GM19324 (cell line): ENCODE results near the gene PERM1.
"Not testable (repeated sequence)": the region's sequence is repeated elsewhere in the genome, so short reads cannot be mapped to it uniquely, and the experiment has no call there.

Experiments used
- ATAC-seq: cut with Tn5 transposase; IDR thresholded peaks from one replicate; pipeline ENCODE4 v1.9.1; 2021; ENCODE audit warnings: mild to moderate bottlenecking, moderate library complexity; ENCODE audit not compliant: unreplicated experiment, low FRiP score

Gene PERM1

DNA sequence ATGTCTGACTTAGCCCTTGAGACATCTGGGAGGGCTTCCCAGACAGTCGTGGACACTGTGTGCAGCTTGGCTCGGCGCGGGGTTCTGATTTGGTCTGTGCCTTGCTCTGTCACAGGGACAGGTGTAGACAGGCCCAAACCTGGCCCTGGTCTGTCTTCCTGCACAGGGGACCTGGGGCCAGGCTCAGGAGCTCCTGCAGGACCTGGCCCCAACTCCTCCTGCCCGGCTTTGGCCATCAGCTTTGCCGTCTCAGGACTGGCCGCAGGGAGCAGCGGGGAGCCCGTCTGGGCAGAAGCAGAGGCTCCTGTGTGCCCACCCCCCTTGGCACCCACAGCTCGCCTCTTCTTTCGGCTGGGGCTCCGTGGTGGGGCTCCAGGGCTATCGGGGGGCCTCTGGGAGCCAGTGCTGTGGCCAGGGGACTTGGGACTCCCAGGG lies 1.7 kb downstream of the PERM1 start:
- no peak for ATAC-seq

DNA sequence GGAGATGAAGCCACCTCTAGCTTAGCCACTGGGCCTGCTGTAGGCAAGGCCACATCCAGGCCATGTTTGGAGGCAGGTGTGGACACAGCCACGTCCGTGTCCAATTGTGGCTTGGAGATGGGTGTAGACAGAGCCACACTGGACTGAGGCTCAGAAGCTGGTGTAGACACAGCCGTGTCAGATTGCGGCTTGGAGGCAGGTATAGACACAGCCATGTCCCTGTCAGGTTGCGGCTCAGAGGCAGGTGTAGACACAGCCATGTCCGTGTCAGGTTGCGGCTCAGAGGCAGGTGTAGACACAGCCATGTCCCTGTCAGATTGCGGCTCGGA lies 2.2 kb downstream of the PERM1 start:
- ATAC-seq, result no peak

DNA sequence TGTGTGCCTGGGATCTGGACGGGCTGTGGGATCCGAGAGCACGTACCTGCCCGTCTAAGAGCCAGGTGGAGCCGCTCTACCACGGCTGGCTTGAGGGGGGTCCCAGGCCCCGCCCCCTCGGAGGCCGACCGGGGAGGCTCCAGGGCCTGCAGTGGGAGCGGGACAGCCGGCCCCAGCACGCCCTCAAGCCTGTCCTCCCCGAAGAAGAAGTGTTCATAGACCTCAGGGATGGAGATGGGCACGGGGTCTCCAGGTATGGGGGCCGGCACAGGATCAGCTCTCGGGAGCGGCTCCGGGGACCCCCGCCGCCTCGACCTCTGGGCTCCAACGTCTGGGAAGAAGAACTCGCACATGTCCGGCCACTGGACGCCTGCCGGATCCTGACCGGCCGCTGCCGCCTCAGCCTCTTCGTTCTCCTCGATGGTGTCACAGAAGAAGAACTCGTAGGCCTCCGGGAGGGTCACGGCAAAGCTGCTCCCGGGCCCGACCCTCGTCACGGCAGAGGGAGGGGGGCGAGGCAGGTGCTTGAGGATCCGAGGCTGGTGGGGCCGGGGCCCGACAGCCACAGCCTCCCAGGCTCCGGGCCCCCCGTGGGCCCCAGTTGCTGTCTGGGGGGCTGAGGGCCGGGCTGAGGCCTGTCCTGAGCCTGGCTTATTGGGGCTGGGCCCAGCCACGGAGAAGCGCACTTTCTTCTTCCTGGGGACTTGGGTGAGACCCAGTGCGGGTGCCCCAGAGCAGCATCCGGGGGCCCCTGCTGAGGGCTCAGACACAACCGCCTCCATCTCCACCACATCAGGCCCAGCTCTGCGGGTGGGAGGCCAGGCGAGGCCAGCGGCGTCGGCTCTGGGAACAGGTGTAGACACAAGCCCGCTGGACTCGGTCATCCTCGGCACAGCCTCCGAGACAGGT lies 2.8 kb downstream of the PERM1 start:
- no peak for ATAC-seq

DNA sequence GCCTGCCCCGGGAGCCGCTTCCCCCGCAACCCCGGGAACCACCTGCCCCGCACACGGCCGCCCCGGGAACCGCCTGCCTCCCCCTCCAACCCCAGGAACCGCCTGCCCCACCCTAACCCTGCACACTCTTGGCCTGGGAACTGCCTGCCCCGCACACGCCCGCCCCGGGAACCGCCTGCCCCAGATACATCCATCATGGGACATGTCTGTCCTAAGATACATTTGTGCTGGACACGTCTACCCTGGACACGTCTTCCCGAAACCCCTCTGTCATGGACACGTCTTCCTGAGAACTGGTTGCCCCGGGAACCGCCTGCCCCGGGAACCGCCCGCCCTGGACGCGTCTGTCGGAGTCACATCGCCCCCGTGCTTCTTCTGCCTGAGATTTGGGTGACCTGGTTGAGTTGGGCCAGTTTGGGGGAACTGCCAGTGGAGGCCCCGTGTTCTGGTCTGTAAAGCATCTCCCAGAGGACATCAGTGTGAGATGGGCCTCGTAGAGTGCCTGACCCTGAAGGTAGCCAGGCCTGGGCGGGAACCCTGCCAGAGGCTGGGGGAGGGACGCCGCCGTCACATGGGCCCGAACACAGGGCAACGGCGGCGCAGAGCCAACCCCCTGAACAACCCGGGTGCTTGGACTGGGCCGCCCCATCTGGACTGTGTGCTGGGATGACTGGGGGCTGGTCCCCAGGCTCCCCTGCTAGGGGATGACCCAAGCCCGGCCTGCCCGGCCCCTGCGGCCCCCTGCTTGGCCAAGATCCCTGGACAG lies 3.6 kb downstream of the PERM1 start:
- no peak for ATAC-seq

DNA sequence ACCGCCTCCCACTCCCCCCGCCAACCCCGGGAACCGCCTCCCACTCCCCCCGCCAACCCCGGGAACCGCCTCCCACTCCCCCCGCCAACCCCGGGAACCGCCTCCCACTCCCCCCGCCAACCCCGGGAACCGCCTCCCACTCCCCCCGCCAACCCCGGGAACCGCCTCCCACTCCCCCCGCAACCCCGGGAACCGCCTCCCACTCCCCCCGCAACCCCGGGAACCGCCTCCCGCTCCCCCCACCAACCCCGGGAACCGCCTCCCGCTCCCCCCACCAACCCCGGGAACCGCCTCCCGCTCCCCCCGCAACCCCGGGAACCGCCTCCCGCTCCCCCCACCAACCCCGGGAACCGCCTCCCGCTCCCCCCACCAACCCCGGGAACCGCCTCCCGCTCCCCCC lies 5.1 kb downstream of the PERM1 start:
- ATAC-seq, result not testable (repeated sequence)

DNA sequence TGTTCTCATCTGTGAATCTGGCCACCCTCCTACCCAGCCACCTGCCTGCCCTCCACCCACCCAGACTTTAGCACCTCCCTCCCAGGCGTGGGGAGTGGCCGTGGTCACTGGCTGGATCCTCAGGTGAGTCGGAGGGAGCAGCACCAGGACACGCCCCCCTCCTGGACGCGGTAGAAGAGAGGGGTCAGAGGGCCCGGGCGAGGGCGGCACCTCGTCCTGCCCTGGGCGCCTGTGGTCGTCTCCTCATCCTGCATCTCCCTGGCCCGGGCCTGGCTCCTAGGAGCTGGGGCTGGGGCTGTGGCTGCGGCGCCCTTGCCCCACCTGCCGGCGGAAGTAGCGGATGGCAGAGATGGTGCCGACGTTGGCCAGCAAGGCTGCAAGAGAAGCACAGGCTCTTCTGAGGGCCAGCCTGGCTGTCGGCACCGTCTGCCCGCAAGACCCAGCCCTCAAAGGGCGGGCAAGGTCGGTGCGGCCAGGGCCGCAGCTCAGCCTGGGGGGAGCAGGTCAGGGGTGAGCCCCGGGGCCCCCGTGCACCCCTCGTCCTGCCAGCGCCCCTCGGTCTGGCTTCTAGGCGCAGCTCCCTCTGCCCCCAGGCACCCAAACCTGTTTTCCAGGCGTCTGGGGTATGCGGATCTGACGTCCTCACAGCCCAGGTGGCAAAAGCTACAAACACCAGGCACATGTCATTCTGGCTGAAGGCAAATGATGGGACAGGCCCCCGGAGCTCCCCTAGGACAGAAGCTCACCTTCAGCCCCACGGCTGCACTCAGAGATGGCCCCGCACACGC lies 5.8 kb downstream of the PERM1 start:
- ATAC-seq, result peak; percentile 45

DNA sequence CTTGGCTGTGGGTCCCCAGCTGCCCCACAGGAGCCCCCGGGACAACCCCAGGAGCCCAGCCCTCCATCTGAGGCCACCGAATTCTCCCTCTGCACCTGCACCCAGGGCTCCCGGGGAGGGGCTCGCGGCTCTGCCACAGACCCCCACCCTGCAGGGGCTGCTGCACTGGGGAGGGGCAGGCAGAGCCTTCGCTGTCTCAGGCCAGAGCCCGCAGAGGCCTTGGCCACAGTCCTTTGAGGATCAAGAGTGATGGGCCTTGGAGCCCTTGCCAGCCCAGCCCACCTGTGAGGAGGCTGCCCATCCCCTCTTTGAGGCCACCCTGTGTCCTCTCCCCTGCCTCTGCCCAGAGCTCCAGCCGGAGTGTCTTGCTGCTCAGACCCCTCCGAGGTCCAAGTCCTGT lies 6.5 kb downstream of the PERM1 start:
- ATAC-seq, result no peak

DNA sequence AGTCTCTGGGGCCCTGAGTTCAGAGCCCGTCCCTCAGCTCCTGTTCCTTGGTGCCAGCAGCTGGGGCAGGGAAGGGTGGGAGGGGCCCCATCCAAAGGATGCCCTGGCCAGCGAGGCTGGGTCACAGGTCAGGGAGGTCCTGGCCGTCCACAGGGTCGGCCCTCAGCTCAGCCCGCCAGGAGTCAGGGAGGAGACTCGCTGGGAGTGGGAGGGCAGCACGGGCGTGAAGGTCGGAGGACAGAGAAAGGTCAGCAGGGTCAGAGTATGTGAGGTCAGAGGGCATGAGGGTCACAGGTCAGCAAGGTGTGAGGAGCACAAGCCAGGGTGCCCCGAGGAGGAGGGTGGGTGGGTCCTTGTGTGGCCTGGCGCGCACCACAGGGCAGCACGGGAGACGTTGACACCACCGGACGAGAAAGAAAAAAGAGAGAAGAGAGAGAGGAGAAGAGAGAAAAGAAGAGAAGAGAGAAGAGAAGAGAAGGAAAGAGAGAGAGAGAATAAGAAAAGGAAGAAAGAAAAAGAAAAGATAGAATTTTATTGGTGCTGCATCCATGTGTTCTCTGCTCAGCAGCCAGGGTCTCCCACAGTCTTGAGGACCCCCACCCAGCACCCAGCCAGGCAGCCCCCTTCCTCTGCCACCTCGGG lies 7.1 kb downstream of the PERM1 start:
- no peak for ATAC-seq

DNA sequence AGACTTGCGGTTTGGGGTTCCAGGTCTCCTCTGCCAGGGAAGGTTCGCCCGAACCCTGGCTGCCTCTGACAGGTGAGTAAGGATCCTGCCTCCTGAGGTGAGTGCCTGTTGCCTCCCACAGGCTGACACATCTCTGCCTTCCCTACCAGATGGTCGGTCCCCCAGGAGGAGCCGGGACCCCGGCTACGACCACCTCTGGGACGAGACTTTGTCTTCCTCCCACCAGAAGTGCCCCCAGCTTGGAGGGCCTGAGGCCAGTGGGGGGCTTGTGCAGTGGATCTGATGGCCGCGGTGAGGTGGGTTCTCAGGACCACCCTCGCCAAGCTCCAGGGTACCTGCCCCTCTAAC lies 7.6 kb downstream of the PERM1 start:
- no peak for ATAC-seq

DNA sequence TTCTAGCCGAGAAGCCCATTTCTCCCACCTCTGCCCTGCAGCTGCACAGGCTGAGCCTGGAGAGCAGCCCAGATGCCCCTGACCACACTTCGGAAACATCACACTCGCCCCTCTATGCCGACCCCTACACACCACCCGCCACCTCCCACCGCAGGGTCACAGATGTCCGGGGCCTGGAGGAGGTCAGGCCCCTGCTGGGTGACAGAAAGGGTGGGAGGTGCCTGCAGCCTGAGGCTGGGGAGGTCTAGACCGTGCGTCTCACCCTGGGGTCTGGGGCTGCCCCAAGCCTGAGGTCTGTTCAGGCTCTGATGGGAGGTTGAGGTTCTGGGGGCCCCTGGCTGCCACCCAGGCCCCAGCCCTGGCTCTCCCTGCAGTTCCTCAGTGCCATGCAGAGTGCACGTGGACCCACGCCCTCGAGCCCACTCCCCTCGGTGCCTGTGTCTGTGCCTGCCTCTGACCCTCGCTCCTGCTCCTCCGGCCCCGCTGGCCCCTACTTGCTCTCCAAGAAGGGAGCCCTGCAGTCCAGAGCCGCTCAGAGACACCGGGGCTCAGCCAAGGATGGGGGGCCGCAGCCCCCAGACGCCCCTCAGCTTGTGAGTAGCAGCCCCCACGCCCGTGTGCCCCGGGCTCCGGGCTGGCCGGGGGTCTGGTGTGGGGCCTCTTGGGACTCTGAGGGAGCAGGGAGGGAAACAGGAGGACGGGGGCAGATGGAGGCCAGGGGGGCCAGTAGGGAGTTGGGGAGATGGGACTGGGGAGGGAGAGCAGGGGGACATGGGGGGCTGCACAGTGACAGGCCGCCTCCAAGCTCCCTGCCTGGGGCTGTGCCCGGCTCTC lies 8.2 kb downstream of the PERM1 start:
- ATAC-seq, result no peak

DNA sequence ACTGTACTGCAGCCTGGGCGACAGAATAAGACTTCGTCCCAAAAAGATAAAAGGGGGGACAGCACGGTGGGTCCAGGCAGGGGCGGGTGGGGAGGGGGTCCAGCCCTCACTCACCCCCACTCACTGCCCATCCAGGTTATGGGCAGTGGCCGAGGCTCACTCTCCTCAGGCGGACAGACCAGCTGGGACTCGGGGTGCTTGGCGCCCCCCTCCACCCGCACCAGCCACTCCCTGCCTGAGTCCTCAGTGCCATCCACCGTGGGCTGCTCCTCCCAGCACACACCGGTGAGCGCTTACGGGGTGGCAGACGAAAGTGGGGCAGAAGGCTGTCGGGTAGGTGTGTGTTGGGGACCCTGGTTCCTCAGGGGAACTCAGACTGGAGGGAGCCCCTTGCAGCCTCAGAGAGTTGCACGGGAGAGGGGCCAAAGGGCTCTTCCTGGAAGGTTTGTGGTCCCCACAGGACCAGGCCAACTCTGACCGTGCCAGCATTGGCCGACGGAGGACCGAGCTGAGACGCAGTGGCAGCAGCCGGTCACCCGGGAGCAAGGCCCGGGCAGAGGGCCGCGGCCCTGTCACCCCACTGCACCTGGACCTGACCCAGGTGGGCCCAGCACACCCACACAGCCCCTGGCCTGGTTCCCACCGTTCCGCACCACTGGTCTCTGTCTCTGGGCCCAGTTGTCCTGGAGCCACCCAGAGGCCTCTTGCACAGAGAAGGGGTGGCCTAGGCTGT lies 9.0 kb downstream of the PERM1 start:
- no peak for ATAC-seq

DNA sequence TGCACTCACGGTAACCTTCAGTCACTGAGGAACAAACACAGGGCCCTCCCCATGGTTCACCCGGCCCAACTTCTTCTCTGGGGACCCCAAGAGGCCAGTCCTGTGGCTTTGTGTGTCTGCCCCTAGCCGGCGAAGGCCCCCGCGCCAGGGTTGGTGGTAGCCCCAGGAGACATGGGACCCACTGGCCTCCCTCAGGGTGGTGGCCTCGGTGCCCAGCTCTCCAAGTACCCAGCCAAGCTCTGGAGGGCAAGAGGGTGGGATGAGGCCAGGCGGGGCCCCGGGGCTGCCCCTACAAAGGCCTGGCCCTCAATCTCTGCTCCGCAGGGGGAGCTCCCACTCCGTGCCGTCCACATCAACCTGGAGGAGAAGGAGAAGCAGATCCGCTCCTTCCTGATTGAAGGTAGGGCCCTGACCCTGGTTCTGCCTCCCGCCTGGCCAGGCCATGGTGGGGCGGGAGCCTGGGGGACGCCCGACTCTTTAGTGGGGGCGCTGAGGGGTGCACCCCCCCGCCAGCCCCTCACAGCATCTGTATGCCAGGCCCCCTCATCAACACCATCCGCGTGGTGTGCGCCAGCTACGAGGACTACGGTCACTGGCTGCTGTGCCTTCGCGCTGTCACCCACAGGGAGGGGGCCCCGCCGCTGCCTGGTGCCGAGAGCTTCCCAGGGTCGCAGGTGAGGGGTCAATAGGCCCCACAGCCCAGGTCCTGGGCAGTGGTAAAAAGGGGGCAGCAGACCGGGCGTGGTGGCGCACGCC lies 10.0 kb downstream of the PERM1 start:
- ATAC-seq, result no peak

DNA sequence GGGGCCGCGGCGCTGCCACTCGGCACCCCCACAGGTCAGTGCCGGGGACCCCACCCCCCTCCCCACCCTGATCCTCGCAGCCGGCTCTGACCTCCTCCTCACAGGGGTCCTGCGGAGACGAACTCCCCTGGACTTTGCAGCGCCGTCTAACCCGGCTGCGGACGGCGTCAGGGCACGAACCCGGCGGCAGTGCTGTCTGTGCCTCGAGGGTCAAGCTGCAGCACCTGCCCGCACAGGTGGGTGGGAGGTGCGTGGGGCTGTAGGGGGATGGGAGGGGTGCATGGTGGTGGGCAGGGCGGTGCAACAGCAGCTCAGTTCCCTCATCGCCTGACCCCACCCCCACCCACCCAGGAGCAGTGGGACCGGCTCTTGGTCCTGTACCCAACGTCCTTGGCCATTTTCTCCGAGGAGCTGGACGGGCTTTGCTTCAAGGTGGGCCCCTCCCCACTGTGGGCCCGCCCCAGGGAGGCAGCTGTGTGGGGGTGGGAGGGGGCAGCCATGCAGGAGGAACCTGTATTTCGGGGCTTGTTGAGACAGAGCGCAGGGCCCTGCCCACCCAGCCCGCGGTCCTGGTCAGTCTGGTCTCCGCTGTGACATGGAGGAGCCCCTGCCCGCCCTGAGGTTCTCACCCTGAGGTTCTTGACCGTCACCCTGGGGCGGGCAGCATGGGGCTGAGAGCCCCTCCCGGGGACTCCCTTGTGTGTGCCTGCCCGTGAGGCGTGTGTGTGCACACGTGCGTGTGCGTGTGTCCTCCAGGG lies 10.7 kb downstream of the PERM1 start:
- ATAC-seq, result no peak

DNA sequence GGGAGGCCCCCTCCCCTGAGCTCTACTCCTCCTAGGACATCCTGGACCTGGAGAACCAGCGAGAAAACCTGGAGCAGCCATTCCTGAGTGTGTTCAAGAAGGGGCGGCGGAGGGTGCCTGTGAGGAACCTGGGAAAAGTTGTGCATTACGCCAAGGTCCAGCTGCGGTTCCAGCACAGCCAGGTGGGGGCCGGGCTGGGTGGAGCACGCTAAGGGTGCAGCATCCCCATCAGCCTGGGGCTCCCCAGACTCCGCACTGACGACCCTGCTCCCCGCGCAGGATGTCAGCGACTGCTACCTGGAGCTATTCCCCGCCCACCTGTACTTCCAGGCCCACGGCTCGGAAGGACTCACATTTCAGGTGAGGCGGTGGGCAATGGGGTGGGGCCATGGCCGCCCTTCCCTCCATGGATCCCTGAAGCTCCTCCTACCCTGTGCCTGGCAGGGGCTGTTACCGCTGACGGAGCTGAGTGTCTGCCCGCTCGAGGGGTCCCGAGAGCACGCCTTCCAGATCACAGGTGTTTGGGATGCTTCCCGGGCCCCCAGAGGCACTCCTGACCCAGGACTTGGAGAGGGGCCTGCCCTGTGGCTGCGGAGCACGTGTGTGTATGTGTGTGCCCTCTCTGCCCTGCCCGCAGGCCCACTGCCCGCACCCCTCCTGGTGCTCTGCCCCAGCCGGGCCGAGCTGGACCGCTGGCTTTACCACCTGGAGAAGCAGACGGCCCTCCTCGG lies 11.5 kb downstream of the PERM1 start:
- ATAC-seq, result no peak

DNA sequence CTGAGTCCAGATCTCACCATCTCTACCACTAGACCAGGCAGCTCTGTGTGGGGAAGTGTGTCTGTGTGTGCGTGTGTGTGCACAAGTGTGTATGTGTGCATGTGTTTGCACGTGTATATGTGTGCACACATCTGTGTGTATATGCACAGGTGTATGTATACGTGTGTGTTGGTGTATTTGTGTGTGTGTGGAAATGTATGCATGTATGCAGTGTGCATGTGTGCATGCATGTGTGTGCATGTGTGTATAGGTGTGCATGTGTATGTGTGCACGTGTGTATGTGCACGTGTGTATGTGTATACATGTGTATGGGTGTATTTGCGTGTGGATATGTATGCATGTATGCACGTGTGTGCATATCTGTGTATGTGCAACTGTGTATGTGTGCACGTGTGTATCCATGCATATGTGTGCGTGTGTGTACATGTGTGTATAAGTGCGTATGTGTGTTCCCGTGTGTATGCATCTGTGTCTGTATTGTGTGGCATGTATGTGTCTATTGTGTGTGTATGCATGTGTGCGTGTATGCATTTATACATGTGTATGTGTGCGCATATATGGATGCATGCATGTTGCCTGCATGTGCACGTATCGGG lies 12.5 kb downstream of the PERM1 start:
- no peak for ATAC-seq

DNA sequence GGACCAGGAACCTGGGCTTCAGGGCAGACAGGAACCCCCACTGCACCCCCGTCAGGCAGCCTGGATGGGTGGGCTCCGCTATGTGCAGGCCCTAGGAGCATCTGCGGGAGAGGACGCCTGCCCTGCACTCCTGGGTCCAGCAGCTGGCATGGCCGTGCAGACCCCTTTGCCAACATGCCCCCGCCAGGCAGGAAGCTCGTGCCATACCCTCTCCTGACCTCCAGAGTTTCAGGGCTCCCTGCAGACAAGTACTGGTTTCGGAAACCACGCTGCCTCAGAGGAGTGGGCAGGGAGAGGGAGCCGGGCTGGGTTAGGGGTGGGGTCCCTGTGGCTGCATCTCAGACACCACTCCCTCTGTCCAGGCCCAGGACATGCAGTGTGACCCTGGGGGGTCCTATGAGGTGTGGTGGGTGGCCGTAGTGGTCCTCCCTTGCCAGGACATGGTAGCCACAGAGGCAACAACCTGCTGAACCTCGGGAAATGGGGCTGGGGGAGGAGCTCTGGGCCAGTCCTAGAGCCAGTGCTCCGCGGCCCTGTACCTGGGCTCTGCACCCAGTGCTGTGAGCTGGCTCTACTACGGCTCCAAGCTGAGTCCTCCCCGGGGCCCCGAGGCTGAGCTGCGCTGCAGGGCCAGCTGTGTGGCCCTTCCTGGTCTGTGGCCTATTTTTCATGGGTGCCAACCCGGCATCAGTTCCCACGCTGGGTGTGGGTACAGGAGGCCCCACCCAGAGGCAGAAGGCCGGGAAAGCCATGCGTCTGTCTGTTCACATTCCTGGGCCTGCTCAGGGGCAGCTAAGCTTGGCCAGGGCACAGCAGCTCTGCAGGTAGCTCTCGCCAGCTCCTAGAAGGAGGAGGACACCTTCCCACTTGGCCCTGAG lies 14.2 kb downstream of the PERM1 start:
- ATAC-seq, result no peak
